ENCODE measurements around the gene LDLRAD3.

- TF ChIP-seq GATA2 (IDR thresholded peaks at IDR 0.05; ENCODE audit: low read depth, low read length): no peak
- TF ChIP-seq GATA3 (IDR thresholded peaks at IDR 0.05; ENCODE audit: low read depth, low read length): no peak
Measured at GRCh38 chr11:36029616-36030015, 85.8 kb downstream of the LDLRAD3 start.

All from SH-SY5Y (cell line).